GM21717 (cell line): ENCODE measurements around the gene RUBCN.
A peak's percentile ranks its signal among the peaks of the same experiment; 100 is the strongest.
"Not testable (repeated sequence)": the region's sequence is repeated elsewhere in the genome, so short reads cannot be mapped to it uniquely, and the experiment has no call there.

Experiments used
- ATAC-seq: cut with Tn5 transposase; IDR thresholded peaks from one replicate; pipeline ENCODE4 v1.9.1; 2021; ENCODE audit warnings: mild to moderate bottlenecking, moderate library complexity; ENCODE audit not compliant: unreplicated experiment

RUBCN gene

DNA sequence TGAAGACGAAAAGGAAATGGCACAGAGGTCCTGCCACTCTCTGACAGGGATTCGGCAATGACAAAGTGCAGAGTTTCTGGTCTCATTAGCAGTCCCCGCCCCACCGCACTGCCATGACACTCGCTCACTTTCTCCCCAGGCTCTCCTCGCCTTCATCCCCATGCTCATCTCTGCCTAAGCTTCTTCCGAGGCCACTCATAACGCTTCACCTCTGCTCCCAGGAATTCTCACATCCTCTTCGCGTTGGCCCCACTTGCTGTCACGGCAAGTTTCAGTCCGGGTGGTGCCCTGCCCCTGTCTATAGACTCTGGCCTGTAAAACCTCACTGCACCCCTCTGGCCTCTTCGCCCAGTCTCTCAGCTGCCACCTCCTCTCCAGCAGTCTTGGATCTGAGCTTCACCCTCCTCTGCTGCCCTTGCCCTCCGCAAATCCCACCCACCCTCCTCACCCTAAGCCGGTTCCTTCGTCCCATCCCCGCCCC is 654 bp downstream of the RUBCN start:
- ATAC-seq: peak; percentile 31

DNA sequence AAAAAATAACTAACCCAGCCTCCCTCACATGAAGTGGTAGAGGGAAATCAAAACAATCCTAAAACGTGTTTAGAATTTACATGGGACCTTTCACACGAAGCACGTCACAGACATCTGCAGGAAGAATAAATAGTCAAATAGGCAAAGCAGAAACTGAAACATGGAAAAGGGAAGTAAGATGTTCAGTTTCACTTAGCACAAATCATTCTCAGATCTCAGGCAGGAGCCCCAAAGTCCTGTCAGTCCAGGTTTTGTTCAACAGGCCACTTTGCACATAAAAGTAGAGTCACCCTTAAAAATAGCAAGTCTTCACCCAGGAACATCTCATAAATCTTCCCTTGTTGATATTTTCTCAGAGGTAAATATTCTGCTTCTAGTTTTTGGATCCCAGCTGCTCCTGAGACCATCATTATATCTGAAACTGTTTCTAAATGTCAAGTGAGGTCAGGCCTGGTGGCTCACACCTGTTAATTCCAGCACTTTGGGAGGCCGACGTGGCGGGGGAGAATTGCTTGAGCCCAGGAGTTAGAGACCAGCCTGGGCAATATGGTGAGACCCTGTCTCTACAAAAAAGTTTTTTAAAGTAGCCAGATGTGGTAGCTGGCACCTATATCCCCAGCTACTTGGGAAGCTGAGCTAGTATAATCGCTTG is 1.9 kb downstream of the RUBCN start:
- ATAC-seq: peak; percentile 37

GRCh38 chr3:197733042-197733441 is 3.7 kb downstream of the RUBCN start:
- no peak for ATAC-seq

- ATAC-seq: not testable (repeated sequence)
Observed at GRCh38 chr3:197731483-197731882, 5.2 kb downstream of the RUBCN start.

DNA sequence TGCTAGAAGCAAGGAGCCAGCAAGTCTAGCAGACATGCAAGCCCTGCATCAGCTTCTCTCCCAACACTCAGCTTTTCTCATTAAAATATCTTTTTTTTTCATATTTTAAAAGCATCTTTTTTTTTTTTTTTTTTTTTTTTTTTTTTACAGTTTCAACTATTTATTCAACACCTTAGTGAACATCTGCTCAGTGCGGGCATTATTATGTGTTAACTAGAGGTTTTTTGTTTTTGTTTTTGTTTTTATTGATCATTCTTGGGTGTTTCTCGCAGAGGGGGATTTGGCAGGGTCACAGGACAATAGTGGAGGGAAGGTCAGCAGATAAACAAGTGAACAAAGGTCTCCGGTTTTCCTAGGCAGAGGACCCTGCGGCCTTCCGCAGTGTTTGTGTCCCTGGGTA is 5.9 kb downstream of the RUBCN start:
- ATAC-seq: not testable (repeated sequence)

- no peak for ATAC-seq
Observed at GRCh38 chr3:197730200-197730599, 6.5 kb downstream of the RUBCN start.

- ATAC-seq: no peak
Observed at GRCh38 chr3:197728487-197728886, 8.2 kb downstream of the RUBCN start.

DNA sequence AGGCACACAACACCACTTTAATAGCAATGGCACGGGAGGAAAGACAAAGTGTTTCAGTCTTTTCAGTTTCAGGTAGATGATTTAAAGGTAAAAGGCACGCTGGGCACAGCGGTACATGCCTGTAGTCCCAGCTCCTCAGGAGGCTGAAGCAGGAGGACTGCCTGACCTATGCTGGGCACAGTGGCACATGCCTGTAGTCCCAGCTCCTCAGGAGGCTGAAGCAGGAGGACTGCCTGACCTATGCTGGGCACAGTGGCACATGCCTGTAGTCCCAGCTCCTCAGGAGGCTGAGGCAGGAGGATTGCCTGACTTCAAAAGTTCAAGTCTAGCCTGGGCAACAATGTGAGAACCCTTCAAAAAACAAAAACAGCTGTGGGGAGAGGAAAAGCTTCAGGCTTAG is 8.8 kb downstream of the RUBCN start:
- ATAC-seq: not testable (repeated sequence)

- ATAC-seq: no peak
Observed at GRCh38 chr3:197722734-197723133, 14.0 kb downstream of the RUBCN start.

- ATAC-seq: no peak
Observed at GRCh38 chr3:197720694-197721093, 16.0 kb downstream of the RUBCN start.

GRCh38 chr3:197718891-197719290 is 17.8 kb downstream of the RUBCN start:
- no peak for ATAC-seq

DNA sequence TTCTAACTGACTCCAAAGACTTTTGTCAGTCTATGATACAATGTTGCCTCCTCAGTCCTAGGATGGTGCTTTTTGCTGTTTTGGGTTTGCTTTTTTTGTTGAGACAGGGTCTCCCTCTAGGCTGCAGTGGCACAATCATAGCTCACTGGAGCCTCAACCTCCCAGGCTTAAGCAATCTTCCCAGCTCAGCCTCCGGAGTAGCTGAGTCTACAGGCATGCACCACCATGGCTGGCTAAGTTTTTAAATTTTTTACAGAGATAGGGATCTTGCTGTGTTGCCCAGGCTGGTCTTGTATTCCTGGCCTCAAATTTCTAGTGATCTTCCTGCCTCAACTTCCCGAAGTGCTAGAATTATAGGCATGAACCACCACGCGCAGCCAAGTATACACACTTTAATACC is 22.5 kb downstream of the RUBCN start:
- ATAC-seq: no peak

DNA sequence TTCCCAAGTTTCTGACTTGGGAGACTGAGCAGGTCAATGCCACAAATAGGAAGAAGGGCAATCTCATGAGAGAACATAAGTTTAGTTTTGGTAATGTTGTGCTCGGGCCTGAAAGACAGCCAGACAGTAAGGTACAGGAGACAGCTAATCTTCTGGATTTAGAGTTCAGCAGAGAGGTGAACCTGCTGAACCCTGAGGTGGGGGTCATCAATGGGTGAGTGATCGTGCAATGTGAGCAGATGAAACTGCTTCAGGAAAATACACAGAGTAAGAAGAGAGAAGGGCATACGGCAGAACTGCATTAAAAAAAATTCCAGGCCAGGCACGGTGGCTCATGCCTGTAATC is 23.3 kb downstream of the RUBCN start:
- no peak for ATAC-seq

- ATAC-seq: peak; percentile 91
Observed at GRCh38 chr3:197711973-197712707, 24.6 kb downstream of the RUBCN start.

GRCh38 chr3:197710965-197711364 is 25.7 kb downstream of the RUBCN start:
- not testable (repeated sequence) for ATAC-seq

- ATAC-seq: no peak
Observed at GRCh38 chr3:197709135-197709534, 27.6 kb downstream of the RUBCN start.

DNA sequence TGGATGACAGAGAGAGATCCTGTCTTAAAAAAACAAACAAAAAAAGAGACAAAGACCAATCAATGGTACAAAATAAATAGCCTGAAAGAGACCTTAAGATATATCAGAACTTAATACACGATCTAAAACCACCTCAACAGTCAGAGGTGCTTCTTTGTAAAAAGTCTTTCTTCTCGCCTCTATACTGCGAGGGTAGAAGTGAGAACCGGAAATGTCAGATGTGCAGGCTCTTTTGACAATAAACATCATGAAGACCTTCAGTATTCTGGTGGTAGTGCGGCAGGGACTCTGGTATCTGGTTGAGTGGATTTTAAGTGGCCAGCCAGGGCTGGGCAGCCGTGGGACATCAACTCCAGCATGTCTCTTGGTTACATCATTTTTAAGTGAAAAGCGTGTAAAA is 30.0 kb downstream of the RUBCN start:
- ATAC-seq: no peak

DNA sequence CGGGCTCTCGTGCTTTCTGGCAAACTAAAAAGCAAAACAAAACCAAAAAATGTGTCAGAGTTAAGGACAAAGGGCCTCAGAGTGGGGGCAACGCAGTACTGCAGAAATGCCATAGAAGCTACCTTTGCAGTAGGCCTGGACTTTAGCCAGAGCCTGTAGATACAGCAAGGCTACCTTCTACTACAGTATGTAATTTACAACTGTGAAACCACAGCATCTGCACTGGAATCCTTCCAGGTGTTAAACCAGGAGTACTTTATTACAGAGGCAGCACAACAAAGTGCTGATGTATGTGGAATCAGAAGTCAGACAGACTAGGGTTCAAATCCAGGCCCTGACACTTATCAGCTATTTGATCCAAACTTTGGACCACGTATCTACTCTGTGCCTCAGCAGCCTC is 34.9 kb downstream of the RUBCN start:
- no peak for ATAC-seq

DNA sequence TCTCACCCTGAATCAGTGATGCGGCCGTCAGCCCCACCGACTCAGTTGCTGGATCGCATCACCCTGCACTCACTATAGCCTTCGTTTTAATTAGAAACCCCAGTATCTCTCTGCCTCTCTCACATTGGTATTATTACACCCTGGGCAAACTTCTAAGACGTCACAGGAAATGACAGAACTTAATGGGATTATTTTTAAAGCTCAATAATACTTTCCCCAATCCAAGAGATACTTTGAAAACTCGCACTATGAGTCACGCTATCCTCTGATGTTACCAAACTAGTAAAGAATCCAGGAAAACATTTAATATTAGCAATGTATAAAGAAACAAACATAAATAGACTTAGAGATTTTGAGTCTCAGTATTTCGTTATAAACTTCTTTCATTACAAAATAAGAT is 36.6 kb downstream of the RUBCN start:
- no peak for ATAC-seq

GRCh38 chr3:197697355-197697754 is 39.3 kb downstream of the RUBCN start:
- no peak for ATAC-seq

DNA sequence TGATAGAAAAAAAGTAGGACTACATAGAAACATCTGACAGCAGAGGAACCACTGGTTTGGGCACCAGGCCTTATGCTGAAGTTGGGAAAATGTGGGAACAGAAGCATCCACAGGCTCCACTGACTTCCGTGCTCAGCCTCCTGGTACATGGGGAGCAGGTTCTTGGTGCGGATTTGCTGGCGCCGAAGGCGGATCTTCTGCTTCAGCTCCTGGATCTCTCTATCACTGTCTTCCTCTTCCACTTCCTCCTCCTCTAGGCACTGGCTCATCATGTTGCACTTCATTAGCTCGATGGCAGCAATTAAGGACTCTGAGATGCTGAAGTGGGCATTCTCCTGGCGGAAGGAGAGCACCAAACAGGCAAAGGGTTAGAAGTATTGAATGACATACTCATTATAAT is 42.5 kb downstream of the RUBCN start:
- no peak for ATAC-seq

- no peak for ATAC-seq
Observed at GRCh38 chr3:197692641-197693040, 44.1 kb downstream of the RUBCN start.

- no peak for ATAC-seq
Observed at GRCh38 chr3:197690754-197691153, 46.0 kb downstream of the RUBCN start.
